Ectodermal cell (in vitro differentiated cells): Measurements from ENCODE around the gene RBL2. TPM values are rescaled to one million over a fixed set of nuclear protein-coding genes. Genes with fewer than 3 reads are reported as not detected.
"Not testable (repeated sequence)": the region's sequence is repeated elsewhere in the genome, so short reads cannot be mapped to it uniquely, and the experiment has no call there.

ENCODE experiments used
- H3K27ac ChIP-seq: 2 replicates; pipeline ENCODE4 v1.7.0; 2013; ENCODE audit warnings: mild to moderate bottlenecking, low read depth, low read length; ENCODE audit not compliant: insufficient read depth, poor library complexity, severe bottlenecking
- H3K27me3 ChIP-seq: 2 replicates; pipeline ENCODE4 v1.7.0; 2013; ENCODE audit warnings: mild to moderate bottlenecking, low read length; ENCODE audit not compliant: insufficient read depth, control insufficient read depth, poor library complexity, severe bottlenecking
- H3K36me3 ChIP-seq: one replicate; pipeline ENCODE4 v1.7.0; 2013; ENCODE audit warnings: low read length; ENCODE audit not compliant: control insufficient read depth, insufficient read depth
- H3K4me1 ChIP-seq: one replicate; pipeline ENCODE4 v1.7.0; 2013; ENCODE audit warnings: low read length; ENCODE audit not compliant: control insufficient read depth, insufficient read depth
- H3K4me3 ChIP-seq: 2 replicates; pipeline ENCODE4 v1.7.0; 2013; ENCODE audit warnings: low read depth, low read length, control low read depth; ENCODE audit not compliant: insufficient read depth
- H3K9me3 ChIP-seq: 2 replicates; pipeline ENCODE4 v1.7.0; 2013; ENCODE audit warnings: mild to moderate bottlenecking, low read length, moderate library complexity; ENCODE audit not compliant: control insufficient read depth
- WGBS, 2 experiments: methylation state at CpG; one replicate each; pipeline ENCODE4 v1.1.7; 2013; ENCODE audit warnings: missing lambda C conversion rate in 2 of 2; 5-methylcytosine and 5-hydroxymethylcytosine counted together
- polyA plus RNA-seq, 4 experiments: library from polyadenylated mRNA; stranded (reverse); fragments of 50-300 nt; gene quantifications; one replicate each; pipeline ENCODE4 v1.2.3, GENCODE V29; 2013

Gene RBL2, protein sequence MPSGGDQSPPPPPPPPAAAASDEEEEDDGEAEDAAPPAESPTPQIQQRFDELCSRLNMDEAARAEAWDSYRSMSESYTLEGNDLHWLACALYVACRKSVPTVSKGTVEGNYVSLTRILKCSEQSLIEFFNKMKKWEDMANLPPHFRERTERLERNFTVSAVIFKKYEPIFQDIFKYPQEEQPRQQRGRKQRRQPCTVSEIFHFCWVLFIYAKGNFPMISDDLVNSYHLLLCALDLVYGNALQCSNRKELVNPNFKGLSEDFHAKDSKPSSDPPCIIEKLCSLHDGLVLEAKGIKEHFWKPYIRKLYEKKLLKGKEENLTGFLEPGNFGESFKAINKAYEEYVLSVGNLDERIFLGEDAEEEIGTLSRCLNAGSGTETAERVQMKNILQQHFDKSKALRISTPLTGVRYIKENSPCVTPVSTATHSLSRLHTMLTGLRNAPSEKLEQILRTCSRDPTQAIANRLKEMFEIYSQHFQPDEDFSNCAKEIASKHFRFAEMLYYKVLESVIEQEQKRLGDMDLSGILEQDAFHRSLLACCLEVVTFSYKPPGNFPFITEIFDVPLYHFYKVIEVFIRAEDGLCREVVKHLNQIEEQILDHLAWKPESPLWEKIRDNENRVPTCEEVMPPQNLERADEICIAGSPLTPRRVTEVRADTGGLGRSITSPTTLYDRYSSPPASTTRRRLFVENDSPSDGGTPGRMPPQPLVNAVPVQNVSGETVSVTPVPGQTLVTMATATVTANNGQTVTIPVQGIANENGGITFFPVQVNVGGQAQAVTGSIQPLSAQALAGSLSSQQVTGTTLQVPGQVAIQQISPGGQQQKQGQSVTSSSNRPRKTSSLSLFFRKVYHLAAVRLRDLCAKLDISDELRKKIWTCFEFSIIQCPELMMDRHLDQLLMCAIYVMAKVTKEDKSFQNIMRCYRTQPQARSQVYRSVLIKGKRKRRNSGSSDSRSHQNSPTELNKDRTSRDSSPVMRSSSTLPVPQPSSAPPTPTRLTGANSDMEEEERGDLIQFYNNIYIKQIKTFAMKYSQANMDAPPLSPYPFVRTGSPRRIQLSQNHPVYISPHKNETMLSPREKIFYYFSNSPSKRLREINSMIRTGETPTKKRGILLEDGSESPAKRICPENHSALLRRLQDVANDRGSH
- 40.7 TPM for polyA plus RNA-seq (2013, experiment 1 of 4)
- polyA plus RNA-seq (2013, experiment 2 of 4) = 41.3 TPM
- polyA plus RNA-seq (2013, experiment 3 of 4) = 32.0 TPM
- polyA plus RNA-seq (2013, experiment 4 of 4) = 34.7 TPM

- WGBS, 2 experiments = 0% methylated on average over 89 of the region's 89 CpGs
- peak within 1 kb of the TSS; percentile 97 for H3K4me3 ChIP-seq
- no peaks in the 10 kb centered on the region for H3K27me3 ChIP-seq
- peak within 1 kb of the TSS; percentile 62 for H3K27ac ChIP-seq
- H3K9me3 ChIP-seq = no peaks in the 10 kb centered on the region
- peaks cover 5% of the 10 kb centered on the region for H3K4me1 ChIP-seq
- no peaks in the 10 kb centered on the region for H3K36me3 ChIP-seq
These were observed at the start of gene RBL2 for GRCh38 chr16:53434377-53435065. TSS of gene RBL2 (plus strand) at chr16:53434471. CDS start at chr16:53434557, 86 bp downstream.

- 80 to 82% methylated on average over 8 of the region's 8 CpGs for WGBS, 2 experiments
- not testable (repeated sequence) for H3K36me3 ChIP-seq, H3K27me3 ChIP-seq, H3K27ac ChIP-seq, H3K4me3 ChIP-seq, H3K9me3 ChIP-seq, H3K4me1 ChIP-seq
These were observed 49.7 kb upstream of the RBL2 start for GRCh38 chr16:53384610-53385009.

DNA sequence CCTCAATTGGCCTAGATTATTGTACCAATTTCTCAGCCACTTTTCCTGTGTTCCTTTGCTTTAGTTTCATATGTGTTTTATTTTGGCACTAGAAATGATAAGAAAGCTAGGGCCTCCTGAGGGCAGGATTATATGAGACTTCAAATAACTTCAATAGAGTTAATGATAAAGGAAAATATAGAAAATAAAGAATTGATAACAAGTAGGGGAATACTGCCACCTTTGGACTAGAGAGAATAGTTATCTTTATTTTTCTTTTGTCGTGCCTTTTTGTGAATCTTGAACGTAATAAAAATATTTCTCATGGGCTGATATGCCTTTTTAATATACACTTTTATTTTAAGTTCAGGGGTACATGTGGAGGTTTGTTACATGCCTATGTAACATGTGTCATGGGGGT is 29.3 kb upstream of the RBL2 start:
- no peaks in the 10 kb centered on the region for H3K36me3 ChIP-seq
- H3K27ac ChIP-seq = no peak overlapping the region
- no peak overlapping the region for H3K4me3 ChIP-seq
- H3K27me3 ChIP-seq = no peaks in the 10 kb centered on the region
- H3K9me3 ChIP-seq = no peaks in the 10 kb centered on the region
- WGBS, 2 experiments = 50 to 68% methylated on average over 1 to 2 of the region's 2 CpGs
- no peaks in the 10 kb centered on the region for H3K4me1 ChIP-seq

DNA sequence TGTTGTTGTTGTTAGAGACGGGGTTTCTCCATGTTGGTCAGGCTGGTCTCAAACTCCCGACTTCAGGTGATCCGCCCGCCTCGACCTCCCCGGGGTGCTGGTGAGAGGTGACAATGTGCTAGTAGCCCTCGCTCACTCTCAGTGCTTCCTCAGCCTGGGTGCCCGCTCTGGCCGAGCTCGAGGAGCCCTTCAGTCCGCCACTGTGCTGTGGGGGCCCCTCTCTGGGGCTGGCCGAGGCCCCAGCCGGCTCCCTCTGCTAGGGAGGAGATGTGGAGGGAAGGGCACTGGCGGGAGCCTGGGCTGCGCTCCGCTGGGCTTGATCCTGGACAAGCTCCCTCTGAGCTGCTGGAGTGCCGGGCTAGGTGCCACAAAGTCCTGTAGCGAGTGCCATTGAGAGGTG is 21.7 kb upstream of the RBL2 start:
- Histone ChIP-seq H3K4me3 (no peak overlapping the region), H3K4me1 (no peaks in the 10 kb centered on the region), H3K27me3 (no peaks in the 10 kb centered on the region), H3K9me3 (no peaks in the 10 kb centered on the region), H3K36me3 (no peaks in the 10 kb centered on the region), H3K27ac (no peak overlapping the region)
- 95 to 96% methylated on average over 18 of the region's 18 CpGs for WGBS, 2 experiments

DNA sequence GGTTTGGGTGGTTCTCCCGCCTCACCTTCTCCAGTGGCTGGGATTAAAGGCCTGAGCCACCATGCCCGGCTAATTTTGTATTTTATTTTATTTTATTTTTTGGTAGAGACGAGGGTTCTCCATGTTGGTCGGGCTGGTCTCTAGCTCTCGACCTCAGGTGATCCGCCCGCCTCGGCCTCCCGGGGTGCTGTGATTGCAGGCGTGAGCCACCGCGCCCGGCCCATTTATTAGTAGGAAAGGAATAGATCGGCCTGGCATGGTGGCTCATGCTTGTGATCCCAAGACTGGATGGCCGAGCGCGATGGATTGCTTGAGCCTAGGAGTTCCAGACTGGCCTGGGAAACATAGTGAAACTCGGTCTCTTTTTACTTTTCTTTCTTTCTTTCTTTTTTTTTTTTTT is 20.4 kb upstream of the RBL2 start:
- Histone ChIP-seq H3K27me3 (no peaks in the 10 kb centered on the region), H3K36me3 (no peaks in the 10 kb centered on the region), H3K4me3 (no peak overlapping the region), H3K9me3 (no peaks in the 10 kb centered on the region), H3K27ac (no peak overlapping the region), H3K4me1 (no peaks in the 10 kb centered on the region)
- 92 to 95% methylated on average over 17 to 18 of the region's 18 CpGs for WGBS, 2 experiments

GRCh38 chr16:53414381-53414780 is 19.9 kb upstream of the RBL2 start:
- Histone ChIP-seq H3K27ac (no peak overlapping the region), H3K4me3 (no peak overlapping the region), H3K27me3 (no peaks in the 10 kb centered on the region), H3K9me3 (no peaks in the 10 kb centered on the region), H3K36me3 (no peaks in the 10 kb centered on the region), H3K4me1 (no peaks in the 10 kb centered on the region)
- 93% methylated on average over 16 of the region's 16 CpGs for WGBS, 2 experiments

DNA sequence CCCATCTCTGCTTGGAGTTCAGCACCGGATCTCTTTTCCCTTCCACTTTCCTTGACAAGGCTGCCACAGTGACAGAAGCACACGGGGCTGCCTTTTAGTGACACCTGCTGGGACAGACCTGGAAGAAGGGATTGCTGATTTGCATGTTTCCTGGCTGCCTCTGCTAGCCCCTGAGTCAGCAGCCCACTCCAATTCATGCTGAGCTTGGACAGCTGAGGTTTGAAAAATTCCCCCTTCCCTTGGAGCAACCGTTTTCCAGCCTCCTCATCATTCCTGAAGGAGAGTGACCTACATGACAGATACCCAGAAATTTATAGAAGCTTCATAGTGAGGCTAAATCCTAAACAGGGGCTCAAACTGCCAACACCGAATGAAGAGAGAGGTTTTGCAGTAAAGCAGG is 18.8 kb upstream of the RBL2 start:
- WGBS, 2 experiments = 33 to 38% methylated on average over 4 of the region's 4 CpGs
- Histone ChIP-seq H3K27ac (no peak overlapping the region), H3K4me1 (no peaks in the 10 kb centered on the region)

GRCh38 chr16:53417011-53417410 is 17.3 kb upstream of the RBL2 start:
- no peaks in the 10 kb centered on the region for H3K9me3 ChIP-seq
- H3K36me3 ChIP-seq = no peaks in the 10 kb centered on the region
- no peak overlapping the region for H3K27ac ChIP-seq
- H3K27me3 ChIP-seq = no peaks in the 10 kb centered on the region
- WGBS, 2 experiments = 89% methylated on average over 4 of the region's 4 CpGs
- H3K4me3 ChIP-seq = no peak overlapping the region
- H3K4me1 ChIP-seq = no peaks in the 10 kb centered on the region

More for the DNA sequence above, 18.8 kb upstream of the RBL2 start:
- Histone ChIP-seq H3K27me3 (no peaks in the 10 kb centered on the region), H3K9me3 (no peaks in the 10 kb centered on the region), H3K4me3 (no peak overlapping the region), H3K36me3 (no peaks in the 10 kb centered on the region)

- no peaks in the 10 kb centered on the region for H3K36me3 ChIP-seq
- H3K4me1 ChIP-seq = no peaks in the 10 kb centered on the region
- H3K4me3 ChIP-seq = no peak overlapping the region
These were observed 16.3 kb upstream of the RBL2 start for GRCh38 chr16:53417976-53418375.

More at GRCh38 chr16:53417976-53418375, 16.3 kb upstream of the RBL2 start:
- Histone ChIP-seq H3K27ac (no peak overlapping the region), H3K27me3 (no peaks in the 10 kb centered on the region), H3K9me3 (no peaks in the 10 kb centered on the region)
- 91 to 93% methylated on average over 7 of the region's 7 CpGs for WGBS, 2 experiments
